Measurements from ENCODE around the gene ACSS2.

- TF ChIP-seq REST (IDR thresholded peaks at IDR 0.05; ENCODE audit: insufficient read depth in 1 of 2, low read depth in 2 of 2, low read length in 1 of 2) (no peak), SIN3A (IDR thresholded peaks at IDR 0.05; ENCODE audit: borderline replicate concordance, insufficient read depth, low read depth, low read length) (no peak)
Measured at GRCh38 chr20:34883087-34883688, 6.8 kb downstream of the ACSS2 start.
